Neuron (in vitro differentiated cells): ENCODE results near the gene PTPRG.

Experiments
- H2AFZ ChIP-seq: one replicate; pipeline ENCODE4 v1.6.1; 2013; ENCODE audit warnings: low read depth, mild to moderate bottlenecking, inconsistent platforms, low read length, moderate library complexity
- H3K27me3 ChIP-seq: one replicate; pipeline ENCODE4 v1.6.1; 2013; ENCODE audit warnings: low read length; ENCODE audit not compliant: insufficient read depth
- H3K36me3 ChIP-seq: one replicate; pipeline ENCODE4 v1.6.1; 2013; ENCODE audit warnings: low read length; ENCODE audit not compliant: insufficient read depth
- H3K4me1 ChIP-seq: one replicate; pipeline ENCODE4 v1.6.1; 2013; ENCODE audit warnings: low read length; ENCODE audit not compliant: insufficient read depth
- H3K4me3 ChIP-seq: 2 replicates; pipeline ENCODE4 v1.5.1; 2013; ENCODE audit warnings: mild to moderate bottlenecking, low read length, moderate library complexity
- H3K9me3 ChIP-seq: one replicate; pipeline ENCODE4 v1.6.1; 2013; ENCODE audit warnings: low read length

The PTPRG gene

DNA sequence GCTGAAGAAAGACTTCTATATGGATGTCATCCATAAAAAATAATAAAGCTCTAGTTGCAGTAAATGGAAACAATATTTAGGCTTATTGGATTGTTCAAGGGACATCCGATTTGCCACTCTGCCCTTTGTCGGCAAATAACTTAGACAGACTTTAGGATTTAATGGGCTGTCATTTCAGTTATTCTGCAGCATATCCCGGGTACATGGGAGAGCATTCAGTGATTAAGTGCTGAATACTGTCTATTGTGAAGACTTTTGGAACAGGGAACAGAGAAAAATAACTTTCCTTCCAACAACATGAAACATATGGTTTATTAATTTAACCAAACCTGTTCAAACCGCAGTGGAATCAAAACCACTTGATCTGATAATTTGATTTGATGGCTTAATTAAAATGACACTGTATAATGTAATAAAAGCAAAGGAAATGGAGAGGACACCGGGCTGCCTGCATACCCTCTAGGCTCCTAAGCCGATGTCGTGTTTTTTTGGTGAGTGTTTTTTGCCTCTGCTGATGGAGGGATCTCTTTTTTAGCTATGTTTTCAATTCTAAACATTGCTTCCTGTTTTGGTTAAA lies 612.7 kb downstream of the PTPRG start:
- no peak overlapping the region for H3K4me3 ChIP-seq
- no peaks in the 10 kb centered on the region for H3K36me3 ChIP-seq
- no peak overlapping the region for H2AFZ ChIP-seq
- H3K27me3 ChIP-seq, result no peaks in the 10 kb centered on the region
- H3K4me1 ChIP-seq, result peaks cover 5% of the 10 kb centered on the region
- no peaks in the 10 kb centered on the region for H3K9me3 ChIP-seq

DNA sequence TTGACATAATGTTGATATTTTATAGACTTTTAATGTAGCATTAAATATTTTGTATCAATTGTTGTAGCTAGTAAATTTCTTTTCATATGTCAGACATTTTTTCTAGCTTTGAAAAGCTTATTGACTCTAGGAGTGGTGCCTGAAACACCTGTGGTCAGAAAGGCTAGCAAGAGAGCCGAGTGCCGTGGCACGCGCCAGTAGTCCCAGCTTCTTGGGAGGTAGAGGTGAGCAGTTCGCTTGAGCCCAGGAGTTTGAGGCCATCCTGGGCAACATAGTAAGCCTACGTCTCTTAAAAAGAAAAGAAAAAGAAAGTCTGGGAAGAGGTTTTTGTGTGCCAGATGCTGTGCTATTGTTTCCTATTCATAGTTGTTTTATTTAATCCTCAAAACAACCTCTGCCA lies 613.8 kb downstream of the PTPRG start:
- Histone ChIP-seq H3K36me3 (no peaks in the 10 kb centered on the region), H3K9me3 (no peaks in the 10 kb centered on the region), H3K4me3 (no peak overlapping the region), H3K4me1 (no peaks in the 10 kb centered on the region), H2AFZ (no peak overlapping the region), H3K27me3 (no peaks in the 10 kb centered on the region)

DNA sequence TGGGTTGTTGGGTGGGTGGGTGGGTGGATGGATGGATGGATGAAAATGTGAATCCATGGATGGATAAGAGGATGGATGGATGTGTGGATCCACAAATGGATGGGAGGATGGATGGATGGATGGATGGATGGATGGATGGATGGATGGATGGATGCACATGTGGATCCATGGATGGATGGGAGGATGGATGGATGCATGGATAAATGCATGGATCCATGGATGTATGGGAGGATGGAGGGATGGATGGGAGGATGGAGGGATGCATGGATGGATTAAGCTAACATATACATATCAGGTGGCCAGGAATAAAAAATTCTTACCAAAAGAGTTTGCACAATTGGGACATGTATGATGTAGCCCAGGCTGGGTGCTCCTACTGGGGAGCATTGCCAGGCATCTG lies 616.7 kb downstream of the PTPRG start:
- no peak overlapping the region for H3K4me3 ChIP-seq
- H3K9me3 ChIP-seq, result no peaks in the 10 kb centered on the region
- H3K4me1 ChIP-seq, result no peaks in the 10 kb centered on the region
- H3K36me3 ChIP-seq, result no peaks in the 10 kb centered on the region
- H3K27me3 ChIP-seq, result no peaks in the 10 kb centered on the region
- no peak overlapping the region for H2AFZ ChIP-seq

GRCh38 chr3:62178739-62179600 lies 617.6 kb downstream of the PTPRG start:
- H3K4me3 ChIP-seq, result no peak overlapping the region
- no peaks in the 10 kb centered on the region for H3K9me3 ChIP-seq
- H3K4me1 ChIP-seq, result no peaks in the 10 kb centered on the region
- no peaks in the 10 kb centered on the region for H3K36me3 ChIP-seq
- H2AFZ ChIP-seq, result no peak overlapping the region
- no peaks in the 10 kb centered on the region for H3K27me3 ChIP-seq

DNA sequence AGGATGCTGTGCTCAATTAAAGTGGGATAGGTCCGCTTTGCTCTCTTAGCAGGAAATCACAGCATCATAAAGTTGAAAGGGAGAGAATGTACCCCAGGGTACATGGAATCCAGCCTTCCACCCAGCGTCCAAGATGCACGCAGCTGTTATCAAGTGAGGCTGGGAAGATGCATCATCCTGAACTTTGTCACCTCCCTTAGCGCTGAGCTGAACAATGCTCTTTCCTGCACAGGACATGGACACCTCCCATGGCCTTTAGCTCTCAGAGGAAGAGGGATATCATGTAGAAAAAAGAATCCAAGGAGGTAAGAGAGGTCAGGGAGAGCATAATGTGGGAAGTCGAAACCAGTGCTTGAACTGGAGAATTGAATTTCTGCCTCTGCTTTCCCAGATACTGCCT lies 619.1 kb downstream of the PTPRG start:
- H3K9me3 ChIP-seq, result no peaks in the 10 kb centered on the region
- no peak overlapping the region for H3K4me3 ChIP-seq
- no peaks in the 10 kb centered on the region for H3K27me3 ChIP-seq
- H3K36me3 ChIP-seq, result no peaks in the 10 kb centered on the region
- no peak overlapping the region for H2AFZ ChIP-seq
- no peaks in the 10 kb centered on the region for H3K4me1 ChIP-seq

GRCh38 chr3:62183087-62183486 lies 621.7 kb downstream of the PTPRG start:
- Histone ChIP-seq H3K4me3 (no peak overlapping the region), H3K27me3 (no peaks in the 10 kb centered on the region), H3K9me3 (no peaks in the 10 kb centered on the region), H2AFZ (no peak overlapping the region), H3K4me1 (no peaks in the 10 kb centered on the region), H3K36me3 (no peaks in the 10 kb centered on the region)

- Histone ChIP-seq H3K9me3 (no peaks in the 10 kb centered on the region), H3K4me3 (no peak overlapping the region), H2AFZ (no peak overlapping the region), H3K4me1 (no peaks in the 10 kb centered on the region), H3K27me3 (no peaks in the 10 kb centered on the region), H3K36me3 (no peaks in the 10 kb centered on the region)
Measured at GRCh38 chr3:62183969-62184368, 622.6 kb downstream of the PTPRG start.

DNA sequence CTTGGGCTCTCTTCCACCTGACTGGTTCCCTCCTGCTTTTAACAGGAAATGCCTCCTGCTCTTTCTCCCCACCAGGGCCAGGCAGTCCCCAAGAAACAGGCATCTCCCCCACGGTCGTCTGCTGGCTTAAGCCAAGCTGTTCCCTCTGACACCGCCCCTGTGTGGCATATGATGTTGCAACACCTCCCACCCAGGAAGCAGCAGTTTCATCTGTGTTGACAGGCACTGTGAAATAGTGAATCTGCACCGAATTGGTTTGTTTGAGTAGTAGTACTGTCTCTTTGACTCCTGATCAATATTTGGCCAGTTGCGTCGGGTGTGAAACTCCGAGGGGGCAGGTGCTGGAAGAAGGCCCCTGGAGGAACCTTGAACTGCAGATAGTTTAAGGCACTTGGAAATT lies 623.2 kb downstream of the PTPRG start:
- Histone ChIP-seq H3K27me3 (no peaks in the 10 kb centered on the region), H3K36me3 (no peaks in the 10 kb centered on the region), H3K4me3 (no peak overlapping the region)

DNA sequence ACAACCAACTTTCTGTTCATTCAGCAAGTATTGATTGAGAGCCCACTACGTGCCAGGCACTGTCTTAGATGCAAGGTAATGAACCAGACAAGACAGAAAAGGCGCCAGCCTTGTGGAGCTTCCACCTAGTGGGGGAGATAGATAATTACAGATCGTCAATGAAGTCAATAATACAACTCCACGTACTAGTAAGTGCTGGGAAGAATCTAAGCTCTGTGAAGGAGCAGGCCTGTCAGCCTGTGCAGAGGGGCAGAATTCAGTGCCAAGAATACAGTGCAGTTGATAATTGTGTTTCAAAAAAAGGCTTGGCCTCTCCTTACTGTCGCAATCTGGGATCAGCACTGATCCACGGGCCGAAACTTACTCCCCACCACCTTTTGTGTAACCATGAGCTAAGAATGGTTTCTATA lies 625.7 kb downstream of the PTPRG start:
- Histone ChIP-seq H3K4me1 (no peaks in the 10 kb centered on the region), H3K9me3 (no peaks in the 10 kb centered on the region), H3K27me3 (no peaks in the 10 kb centered on the region), H2AFZ (no peak overlapping the region), H3K4me3 (no peak overlapping the region), H3K36me3 (no peaks in the 10 kb centered on the region)

More for the DNA sequence above, 623.2 kb downstream of the PTPRG start:
- H2AFZ ChIP-seq, result no peak overlapping the region
- H3K9me3 ChIP-seq, result no peaks in the 10 kb centered on the region
- no peaks in the 10 kb centered on the region for H3K4me1 ChIP-seq

DNA sequence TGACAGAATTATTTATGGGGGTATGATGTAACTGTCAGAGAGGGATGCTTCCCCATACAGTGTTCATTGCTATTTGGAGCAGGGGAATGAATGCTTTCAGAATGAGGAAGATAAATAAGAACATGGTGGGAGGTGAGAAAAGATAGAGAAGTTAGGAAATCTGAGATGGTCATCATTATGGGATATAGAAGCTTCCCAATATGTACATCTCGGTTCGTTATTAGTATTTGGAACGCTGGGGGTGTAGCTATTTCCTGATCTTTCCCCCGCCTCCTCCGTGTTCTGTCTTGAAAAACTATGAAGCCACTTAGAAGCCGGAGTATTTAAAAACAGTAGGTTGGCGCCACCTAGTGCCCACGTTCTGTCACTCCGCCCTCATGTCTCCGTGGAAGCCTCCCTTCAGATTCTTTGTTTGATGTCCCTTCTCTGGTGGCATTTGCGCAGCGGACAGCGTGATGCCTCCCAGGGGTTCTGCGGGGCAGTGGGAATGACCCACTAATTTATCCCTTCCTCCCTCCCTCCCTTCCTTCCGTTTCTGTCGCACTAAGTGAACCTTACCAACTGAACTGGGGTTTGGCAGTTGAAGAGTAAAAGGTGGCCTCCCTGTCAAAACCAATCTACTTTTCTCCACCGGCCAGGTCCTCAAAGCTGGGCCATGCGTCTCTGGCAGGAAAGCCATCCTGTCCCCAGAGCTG lies 627.5 kb downstream of the PTPRG start:
- Histone ChIP-seq H3K27me3 (no peaks in the 10 kb centered on the region), H3K36me3 (no peaks in the 10 kb centered on the region), H3K4me1 (peaks cover 9% of the 10 kb centered on the region), H3K4me3 (no peak overlapping the region), H3K9me3 (no peaks in the 10 kb centered on the region), H2AFZ (no peak overlapping the region)

GRCh38 chr3:62189376-62189698 lies 628.0 kb downstream of the PTPRG start:
- no peak overlapping the region for H2AFZ ChIP-seq
- H3K36me3 ChIP-seq, result no peaks in the 10 kb centered on the region
- peaks cover 9% of the 10 kb centered on the region for H3K4me1 ChIP-seq
- H3K4me3 ChIP-seq, result no peak overlapping the region
- H3K27me3 ChIP-seq, result no peaks in the 10 kb centered on the region
- no peaks in the 10 kb centered on the region for H3K9me3 ChIP-seq

DNA sequence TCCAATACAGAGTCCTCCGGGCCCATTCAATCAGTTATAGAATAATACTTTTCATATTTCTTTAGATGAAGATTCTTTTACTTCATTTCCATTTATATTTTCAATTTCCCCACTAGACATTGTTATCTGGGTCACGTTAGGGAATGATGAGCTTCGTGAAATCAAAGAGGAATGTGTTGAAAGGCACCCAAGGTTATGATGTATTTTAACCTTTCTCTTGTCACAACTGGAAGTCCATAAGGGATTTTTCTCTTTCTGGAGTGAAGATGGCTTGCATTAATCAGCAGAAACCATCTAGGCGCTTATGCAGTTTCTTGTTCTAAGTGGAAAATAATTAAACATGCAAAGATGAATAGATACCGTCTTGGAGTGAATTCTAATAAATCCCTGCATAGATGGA lies 631.5 kb downstream of the PTPRG start:
- peaks cover 9% of the 10 kb centered on the region for H3K4me1 ChIP-seq
- no peak overlapping the region for H2AFZ ChIP-seq
- no peaks in the 10 kb centered on the region for H3K9me3 ChIP-seq
- no peaks in the 10 kb centered on the region for H3K36me3 ChIP-seq
- no peak overlapping the region for H3K4me3 ChIP-seq
- no peaks in the 10 kb centered on the region for H3K27me3 ChIP-seq

GRCh38 chr3:62193586-62194345 lies 632.4 kb downstream of the PTPRG start:
- H2AFZ ChIP-seq, result no peak overlapping the region
- H3K4me1 ChIP-seq, result peaks cover 9% of the 10 kb centered on the region
- H3K36me3 ChIP-seq, result no peaks in the 10 kb centered on the region
- H3K27me3 ChIP-seq, result no peaks in the 10 kb centered on the region
- no peaks in the 10 kb centered on the region for H3K9me3 ChIP-seq
- H3K4me3 ChIP-seq, result no peak overlapping the region
